Chondrocyte (in vitro differentiated cells): Measurements from ENCODE around the gene B4GALT7. TPM values are rescaled to one million over a fixed set of nuclear protein-coding genes. Genes with fewer than 3 reads are reported as not detected.

ENCODE experiments used
- total RNA-seq: library from RNA; stranded (reverse); gene quantifications from 3 replicates; pipeline ENCODE4 v1.2.1, GENCODE V29; 2021

Gene B4GALT7
- total RNA-seq, 1 donor from 2014 or later = 43.9 TPM

Other genes starting within 250 kb of the B4GALT7 start
- gene LMAN2, start 248.5 kb upstream of the B4GALT7 start, total RNA-seq = 76.6 to 128 TPM (median 83.4 TPM) in 3 replicates
- gene RGS14, start 242.2 kb upstream of the B4GALT7 start, total RNA-seq = 6.8 to 11.6 TPM (median 10.1 TPM) in 3 replicates
- gene SLC34A1, start 215.7 kb upstream of the B4GALT7 start, total RNA-seq = not detected in 3 replicates
- gene PFN3, start 199.5 kb upstream of the B4GALT7 start, total RNA-seq = not detected in 3 replicates
- 0.99 to 2.1 TPM (median 1.8 TPM) in 3 replicates for gene F12, start 190.6 kb upstream of the B4GALT7 start, total RNA-seq
- 19.9 to 26.3 TPM (median 23.8 TPM) in 3 replicates for gene GRK6, start 173.5 kb upstream of the B4GALT7 start, total RNA-seq
- gene PRR7, start 153.3 kb upstream of the B4GALT7 start, total RNA-seq = 4.8 to 5.5 TPM (median 5.3 TPM) in 3 replicates
- gene DBN1, start 126.5 kb upstream of the B4GALT7 start, total RNA-seq = 207 to 277 TPM (median 274 TPM) in 3 replicates
- gene PDLIM7, start 102.5 kb upstream of the B4GALT7 start, total RNA-seq = 563 to 633 TPM (median 613 TPM) in 3 replicates
- gene DOK3, start 90.3 kb upstream of the B4GALT7 start, total RNA-seq = 4.7 to 7.7 TPM (median 7.5 TPM) in 3 replicates
- gene DDX41, start 83.2 kb upstream of the B4GALT7 start, total RNA-seq = 77.2 to 79.0 TPM (median 78.6 TPM) in 3 replicates
- gene FAM193B, start 45.6 kb upstream of the B4GALT7 start, total RNA-seq = 75.2 to 85.9 TPM (median 79.1 TPM) in 3 replicates
- 290 to 299 TPM (median 293 TPM) in 3 replicates for gene TMED9, start 7.9 kb upstream of the B4GALT7 start, total RNA-seq
- gene FAM153A, start 182.8 kb downstream of the B4GALT7 start, total RNA-seq = 0.17 to 0.69 TPM in 2 of 3 replicates, not detected in the other